BE2C (cell line): ENCODE data around the gene ARVCF.

Experiments used
- DNase-seq: peaks from one replicate; pipeline ENCODE4 v3.0.0-alpha.2; 2020
- H3K27me3 ChIP-seq: fragments of 250-450 bp; sonication (Bioruptor Pico); 2 replicates; pipeline ENCODE4 v1.5.1; 2020; ENCODE audit warnings: mild to moderate bottlenecking
- H3K36me3 ChIP-seq: fragments of 250-450 bp; sonication (Bioruptor Pico); 2 replicates; pipeline ENCODE4 v1.5.1; 2020; ENCODE audit warnings: mild to moderate bottlenecking
- H3K4me1 ChIP-seq: fragments of 250-450 bp; sonication (Bioruptor Pico); 2 replicates; pipeline ENCODE4 v1.5.1; 2020
- H3K4me3 ChIP-seq: 2 replicates; pipeline ENCODE4 v1.5.1; 2011; ENCODE audit warnings: low read depth, low read length
- H3K9me3 ChIP-seq: fragments of 250-450 bp; sonication (Bioruptor Pico); 2 replicates; pipeline ENCODE4 v1.5.1; 2020
- CTCF ChIP-seq: IDR thresholded peaks from 2 replicates; pipeline ENCODE4 v1.5.1; 2012; ENCODE audit warnings: mild to moderate bottlenecking, low read depth, low read length

ARVCF gene

GRCh38 chr22:20024225-20024624, 7.6 kb upstream of the ARVCF start:
- Histone ChIP-seq H3K9me3 (no peaks in the 10 kb centered on the region), H3K27me3 (no peaks in the 10 kb centered on the region), H3K4me3 (no peak overlapping the region), H3K36me3 (no peaks in the 10 kb centered on the region), H3K4me1 (peaks cover 8% of the 10 kb centered on the region)
- TF ChIP-seq CTCF: no peak
- DNase-seq: peak; percentile 59

- no peak for DNase-seq
- H3K4me3 ChIP-seq: no peak overlapping the region
Measured at GRCh38 chr22:20022978-20023613, 6.5 kb upstream of the ARVCF start.

GRCh38 chr22:20022231-20022977, 5.8 kb upstream of the ARVCF start:
- Histone ChIP-seq H3K27me3 (no peaks in the 10 kb centered on the region), H3K36me3 (no peaks in the 10 kb centered on the region), H3K9me3 (no peaks in the 10 kb centered on the region), H3K4me1 (peaks cover 8% of the 10 kb centered on the region), H3K4me3 (no peak overlapping the region)
- TF ChIP-seq CTCF: no peak
- DNase-seq: no peak

More at GRCh38 chr22:20022978-20023613, 6.5 kb upstream of the ARVCF start:
- Histone ChIP-seq H3K9me3 (no peaks in the 10 kb centered on the region), H3K36me3 (no peaks in the 10 kb centered on the region), H3K4me1 (peaks cover 8% of the 10 kb centered on the region), H3K27me3 (no peaks in the 10 kb centered on the region)
- TF ChIP-seq CTCF: no peak

- peak; percentile 14 for DNase-seq
- Histone ChIP-seq H3K36me3 (no peaks in the 10 kb centered on the region), H3K4me3 (peak overlapping the region; percentile 83), H3K27me3 (no peaks in the 10 kb centered on the region), H3K9me3 (no peaks in the 10 kb centered on the region), H3K4me1 (peaks cover 8% of the 10 kb centered on the region)
- no peak for TF ChIP-seq CTCF
Measured at GRCh38 chr22:20021196-20022181, 4.9 kb upstream of the ARVCF start.

GRCh38 chr22:20020533-20021195, 4.0 kb upstream of the ARVCF start, which contains the start of gene TANGO2:
TANGO2 (plus strand) TSS chr22:20021110; CDS start chr22:20036799, 15,689 bp downstream.
- Histone ChIP-seq H3K4me1 (peaks cover 8% of the 10 kb centered on the region), H3K27me3 (no peaks in the 10 kb centered on the region), H3K4me3 (peak within 1 kb of the TSS; percentile 83), H3K36me3 (no peaks in the 10 kb centered on the region), H3K9me3 (no peaks in the 10 kb centered on the region)
- peak; percentile 94 for DNase-seq
- no peak for TF ChIP-seq CTCF
